OCI-LY3 (cell line): ENCODE measurements around the gene SCP2.

Experiments used
- H2AFZ ChIP-seq: fragments of 200-600, 300-600 bp; shearing (Covaris generic); 2 replicates; pipeline ENCODE4 v1.6.0; 2014; ENCODE audit warnings: antibody characterized with exemption, low read depth, low read length
- H3K27ac ChIP-seq: fragments of 200-600, 300-600 bp; sonication (generic); 2 replicates; pipeline ENCODE4 v1.5.1; 2014; ENCODE audit warnings: mild to moderate bottlenecking, low read length, moderate library complexity, mixed read lengths
- H3K27me3 ChIP-seq: fragments of 200-600, 300-600 bp; sonication (generic); 2 replicates; pipeline ENCODE4 v1.6.1; 2014; ENCODE audit warnings: low read depth, low read length, mixed read lengths
- H3K36me3 ChIP-seq: fragments of 200-600, 300-600 bp; sonication (generic); replicated peaks from 2 replicates; pipeline ENCODE3; 2014; ENCODE audit warnings: low read depth, low read length, mixed read lengths
- H3K4me1 ChIP-seq: fragments of 300-600, 200-600 bp; sonication (generic); 2 replicates; pipeline ENCODE4 v1.6.1; 2014; ENCODE audit warnings: low read length, mixed read lengths
- H3K4me2 ChIP-seq: fragments of 200-600, 300-600 bp; sonication (generic); 2 replicates; pipeline ENCODE4 v1.6.1; 2014; ENCODE audit warnings: low read length, mixed read lengths
- H3K4me3 ChIP-seq: fragments of 300-600, 200-600 bp; sonication (generic); 2 replicates; pipeline ENCODE4 v1.5.1; 2014; ENCODE audit warnings: antibody characterized with exemption, mild to moderate bottlenecking, low read length, moderate library complexity
- H3K79me2 ChIP-seq: fragments of 300-600, 200-600 bp; shearing (Covaris generic); 2 replicates; pipeline ENCODE4 v1.6.1; 2014; ENCODE audit warnings: mild to moderate bottlenecking, low read length, mixed read lengths
- H3K9ac ChIP-seq: fragments of 300-600, 200-600 bp; shearing (Covaris generic); 2 replicates; pipeline ENCODE4 v1.6.0; 2014; ENCODE audit warnings: mild to moderate bottlenecking, low read length, moderate library complexity
- H3K9me3 ChIP-seq: fragments of 200-600, 300-600 bp; shearing (Covaris generic); 2 replicates; pipeline ENCODE4 v1.6.1; 2014; ENCODE audit warnings: low read length, mixed read lengths; ENCODE audit not compliant: insufficient read depth
- H4K20me1 ChIP-seq: fragments of 200-600, 300-600 bp; sonication (generic); 2 replicates; pipeline ENCODE4 v1.6.1; 2016; ENCODE audit warnings: low read length, mixed read lengths; ENCODE audit not compliant: insufficient read depth
- CTCF ChIP-seq: fragments of 200-600, 300-600 bp; sonication (generic); IDR thresholded peaks from 2 replicates; pipeline ENCODE4 v1.5.1; 2014; ENCODE audit warnings: antibody characterized with exemption, low read length, low read depth
- EZH2phosphoT487 ChIP-seq: fragments of 200-600 bp; shearing (Covaris generic); IDR thresholded peaks from 2 replicates; pipeline ENCODE4 v1.6.1; 2018; ENCODE audit warnings: antibody characterized with exemption, mixed run types, low read depth

The SCP2 gene

GRCh38 chr1:53076721-53077598 is 149.9 kb downstream of the SCP2 start:
- Histone ChIP-seq H2AFZ (no peak overlapping the region), H3K27me3 (no peaks in the 10 kb centered on the region), H3K79me2 (no peaks in the 10 kb centered on the region), H3K4me2 (no peak overlapping the region), H3K4me3 (no peak overlapping the region), H3K27ac (no peak overlapping the region), H3K4me1 (no peaks in the 10 kb centered on the region), H3K9me3 (no peaks in the 10 kb centered on the region), H4K20me1 (no peaks in the 10 kb centered on the region), H3K9ac (no peak overlapping the region), H3K36me3 (no peaks in the 10 kb centered on the region)
- TF ChIP-seq EZH2phosphoT487: no peak
- no peak for TF ChIP-seq CTCF

- no peak overlapping the region for H2AFZ ChIP-seq
- no peaks in the 10 kb centered on the region for H3K36me3 ChIP-seq
- no peaks in the 10 kb centered on the region for H4K20me1 ChIP-seq
- no peak overlapping the region for H3K27ac ChIP-seq
- H3K4me2 ChIP-seq: no peak overlapping the region
- H3K9me3 ChIP-seq: no peaks in the 10 kb centered on the region
- H3K27me3 ChIP-seq: no peaks in the 10 kb centered on the region
- no peak overlapping the region for H3K4me3 ChIP-seq
- H3K9ac ChIP-seq: no peak overlapping the region
- H3K79me2 ChIP-seq: no peaks in the 10 kb centered on the region
- H3K4me1 ChIP-seq: no peaks in the 10 kb centered on the region
- TF ChIP-seq EZH2phosphoT487: no peak
- no peak for TF ChIP-seq CTCF
Measured at GRCh38 chr1:53077599-53077965, 150.5 kb downstream of the SCP2 start.

- Histone ChIP-seq H3K9ac (no peak overlapping the region), H3K79me2 (no peaks in the 10 kb centered on the region), H3K4me1 (no peaks in the 10 kb centered on the region), H3K27ac (no peak overlapping the region), H3K27me3 (no peaks in the 10 kb centered on the region), H3K4me3 (no peak overlapping the region), H2AFZ (no peak overlapping the region), H4K20me1 (no peaks in the 10 kb centered on the region), H3K36me3 (no peaks in the 10 kb centered on the region), H3K9me3 (no peaks in the 10 kb centered on the region), H3K4me2 (no peak overlapping the region)
- TF ChIP-seq CTCF: no peak
- TF ChIP-seq EZH2phosphoT487: no peak
Measured at GRCh38 chr1:53078333-53079101, 151.4 kb downstream of the SCP2 start.

- Histone ChIP-seq H3K27me3 (no peaks in the 10 kb centered on the region), H4K20me1 (no peaks in the 10 kb centered on the region), H2AFZ (no peak overlapping the region), H3K4me2 (no peak overlapping the region), H3K36me3 (no peaks in the 10 kb centered on the region), H3K4me1 (no peaks in the 10 kb centered on the region), H3K79me2 (no peaks in the 10 kb centered on the region), H3K4me3 (no peak overlapping the region), H3K9me3 (no peaks in the 10 kb centered on the region), H3K27ac (no peak overlapping the region), H3K9ac (no peak overlapping the region)
- no peak for TF ChIP-seq EZH2phosphoT487
- no peak for TF ChIP-seq CTCF
Measured at GRCh38 chr1:53079251-53079650, 152.2 kb downstream of the SCP2 start.
